Astrocyte (in vitro differentiated cells and primary cell): ENCODE measurements around the gene DIP2A. TPM values are rescaled to one million over a fixed set of nuclear protein-coding genes. Genes with fewer than 3 reads are reported as not detected.
"Not testable (repeated sequence)": the region's sequence is repeated elsewhere in the genome, so short reads cannot be mapped to it uniquely, and the experiment has no call there.

Experiments
- DNase-seq: peaks from one replicate; pipeline ENCODE4 v3.0.0-alpha.2; 2010; ENCODE audit warnings: low read depth
- FAIRE-seq: peaks from 2 replicates; lab custom pipeline; 2011; peaks lifted over from hg19 to GRCh38; lab: Jason Lieb, UNC
- H2AFZ ChIP-seq: 2 replicates; pipeline ENCODE4 v1.6.0; 2012; ENCODE audit warnings: low read depth, low read length, inconsistent platforms
- H3K27ac ChIP-seq: 2 replicates; pipeline ENCODE4 v1.5.1; 2011; ENCODE audit warnings: low read depth, low read length, inconsistent platforms
- H3K27me3 ChIP-seq: 2 replicates; pipeline ENCODE4 v1.6.0; 2011; ENCODE audit warnings: low read length, inconsistent platforms; ENCODE audit not compliant: insufficient read depth
- H3K36me3 ChIP-seq: 2 replicates; pipeline ENCODE4 v1.5.1; 2011; ENCODE audit warnings: low read length, inconsistent platforms; ENCODE audit not compliant: insufficient read depth
- H3K4me1 ChIP-seq: 2 replicates; pipeline ENCODE4 v1.5.1; 2011; ENCODE audit warnings: low read length, inconsistent platforms; ENCODE audit not compliant: insufficient read depth
- H3K4me2 ChIP-seq: 2 replicates; pipeline ENCODE4 v1.6.0; 2012; ENCODE audit warnings: low read length, inconsistent platforms
- H3K4me3 ChIP-seq: 2 replicates; pipeline ENCODE4 v1.5.1; 2011; ENCODE audit warnings: low read depth, mild to moderate bottlenecking, low read length, inconsistent platforms; ENCODE audit not compliant: insufficient read depth
- H3K79me2 ChIP-seq: 2 replicates; pipeline ENCODE4 v1.6.0; 2012; ENCODE audit warnings: mild to moderate bottlenecking, low read length, inconsistent platforms; ENCODE audit not compliant: insufficient read depth
- H3K9ac ChIP-seq: 2 replicates; pipeline ENCODE4 v1.6.0; 2012; ENCODE audit warnings: mild to moderate bottlenecking, low read length, inconsistent platforms
- H3K9me3 ChIP-seq: 2 replicates; pipeline ENCODE4 v1.5.1; 2012; ENCODE audit warnings: low read depth, mild to moderate bottlenecking, low read length, inconsistent platforms; ENCODE audit not compliant: insufficient read depth
- H4K20me1 ChIP-seq: 2 replicates; pipeline ENCODE4 v1.6.0; 2012; ENCODE audit warnings: low read length, inconsistent platforms; ENCODE audit not compliant: insufficient read depth
- H3K27ac Mint-ChIP-seq: one replicate; pipeline ENCODE4 v1.8.0; 2021; ENCODE audit warnings: mild to moderate bottlenecking, mixed read lengths; ENCODE audit not compliant: unreplicated experiment
- H3K27me3 Mint-ChIP-seq: one replicate; pipeline ENCODE4 v1.8.0; 2021; ENCODE audit warnings: low read depth, mixed read lengths; ENCODE audit not compliant: unreplicated experiment
- H3K36me3 Mint-ChIP-seq: one replicate; pipeline ENCODE4 v1.8.0; 2021; ENCODE audit warnings: low read depth, mixed read lengths; ENCODE audit not compliant: unreplicated experiment
- H3K4me1 Mint-ChIP-seq: one replicate; pipeline ENCODE4 v1.8.0; 2021; ENCODE audit warnings: low read depth, mixed read lengths; ENCODE audit not compliant: unreplicated experiment
- H3K4me3 Mint-ChIP-seq: one replicate; pipeline ENCODE4 v1.8.0; 2021; ENCODE audit warnings: mild to moderate bottlenecking, moderate library complexity, mixed read lengths; ENCODE audit not compliant: unreplicated experiment
- H3K9me3 Mint-ChIP-seq: one replicate; pipeline ENCODE4 v1.8.0; 2021; ENCODE audit warnings: mild to moderate bottlenecking, mixed read lengths; ENCODE audit not compliant: unreplicated experiment
- EZH2 ChIP-seq: IDR thresholded peaks from 2 replicates; pipeline ENCODE4 v1.6.1; 2012; ENCODE audit warnings: mild to moderate bottlenecking, low read length, inconsistent platforms; ENCODE audit not compliant: insufficient read depth
- total RNA-seq: library from RNA; stranded (reverse); gene quantifications from 2 replicates; pipeline ENCODE4 v1.2.1, GENCODE V29; 2021
- TF ChIP-seq, protein P1 (sequence below): IDR thresholded peaks from 2 replicates; pipeline ENCODE4 v1.5.1; 2011; ENCODE audit warnings: low read depth, mild to moderate bottlenecking, inconsistent platforms, low read length, moderate library complexity; ENCODE audit not compliant: insufficient read depth

DIP2A gene
- total RNA-seq, 1 donor from 2014 or later: 35.4 TPM

- no peak overlapping the region for H3K4me3 ChIP-seq
- Mint-ChIP-seq H3K36me3 (peaks cover 20% of the 10 kb centered on the region), H3K9me3 (peaks cover 4% of the 10 kb centered on the region), H3K4me1 (no peaks in the 10 kb centered on the region), H3K4me3 (no peak overlapping the region), H3K27ac (no peak overlapping the region), H3K27me3 (no peaks in the 10 kb centered on the region)
- no peak for DNase-seq
- no peak for TF ChIP-seq EZH2
- TF ChIP-seq, protein P1, sequence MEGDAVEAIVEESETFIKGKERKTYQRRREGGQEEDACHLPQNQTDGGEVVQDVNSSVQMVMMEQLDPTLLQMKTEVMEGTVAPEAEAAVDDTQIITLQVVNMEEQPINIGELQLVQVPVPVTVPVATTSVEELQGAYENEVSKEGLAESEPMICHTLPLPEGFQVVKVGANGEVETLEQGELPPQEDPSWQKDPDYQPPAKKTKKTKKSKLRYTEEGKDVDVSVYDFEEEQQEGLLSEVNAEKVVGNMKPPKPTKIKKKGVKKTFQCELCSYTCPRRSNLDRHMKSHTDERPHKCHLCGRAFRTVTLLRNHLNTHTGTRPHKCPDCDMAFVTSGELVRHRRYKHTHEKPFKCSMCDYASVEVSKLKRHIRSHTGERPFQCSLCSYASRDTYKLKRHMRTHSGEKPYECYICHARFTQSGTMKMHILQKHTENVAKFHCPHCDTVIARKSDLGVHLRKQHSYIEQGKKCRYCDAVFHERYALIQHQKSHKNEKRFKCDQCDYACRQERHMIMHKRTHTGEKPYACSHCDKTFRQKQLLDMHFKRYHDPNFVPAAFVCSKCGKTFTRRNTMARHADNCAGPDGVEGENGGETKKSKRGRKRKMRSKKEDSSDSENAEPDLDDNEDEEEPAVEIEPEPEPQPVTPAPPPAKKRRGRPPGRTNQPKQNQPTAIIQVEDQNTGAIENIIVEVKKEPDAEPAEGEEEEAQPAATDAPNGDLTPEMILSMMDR: no peak
- H3K79me2 ChIP-seq: no peaks in the 10 kb centered on the region
- H3K27ac ChIP-seq: no peak overlapping the region
- no peak overlapping the region for H2AFZ ChIP-seq
- H3K9me3 ChIP-seq: no peaks in the 10 kb centered on the region
- H3K27me3 ChIP-seq: no peaks in the 10 kb centered on the region
- H3K36me3 ChIP-seq: peaks cover 29% of the 10 kb centered on the region
- no peaks in the 10 kb centered on the region for H4K20me1 ChIP-seq
- FAIRE-seq: no peak
- no peaks in the 10 kb centered on the region for H3K4me1 ChIP-seq
- H3K4me2 ChIP-seq: no peak overlapping the region
- no peak overlapping the region for H3K9ac ChIP-seq
Measured at GRCh38 chr21:46443910-46444309, 14.8 kb upstream of the DIP2A start.

DNA sequence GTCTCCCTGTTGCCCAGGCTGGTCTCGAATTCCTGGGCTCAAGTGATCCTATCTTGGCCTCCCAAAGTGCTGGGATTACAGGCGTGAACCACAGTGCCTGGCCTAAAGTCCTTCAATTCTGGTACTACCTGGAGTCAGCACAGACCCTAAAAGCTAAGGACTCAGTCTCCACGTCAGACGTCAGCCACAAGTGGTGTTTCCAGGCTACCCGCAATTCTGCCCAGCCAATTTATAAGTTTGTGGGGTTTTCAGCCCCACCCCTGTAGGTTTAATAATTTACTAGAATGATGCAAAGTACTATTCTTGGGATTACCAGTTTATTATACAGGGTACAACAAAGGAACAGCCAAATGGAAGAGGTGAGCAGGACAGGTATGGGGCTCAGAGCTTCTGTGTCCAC, 10.6 kb upstream of the DIP2A start:
- H3K27ac Mint-ChIP-seq: no peak overlapping the region
- H3K4me3 ChIP-seq: no peak overlapping the region
- no peak overlapping the region for H3K4me3 Mint-ChIP-seq
- no peak overlapping the region for H3K9ac ChIP-seq
- H3K36me3 Mint-ChIP-seq: peaks cover 18% of the 10 kb centered on the region
- no peaks in the 10 kb centered on the region for H3K4me1 ChIP-seq
- DNase-seq (no peak), FAIRE-seq (no peak)
- H4K20me1 ChIP-seq: no peaks in the 10 kb centered on the region
- H2AFZ ChIP-seq: no peak overlapping the region
- no peaks in the 10 kb centered on the region for H3K9me3 ChIP-seq
- peaks cover 2% of the 10 kb centered on the region for H3K79me2 ChIP-seq
- no peaks in the 10 kb centered on the region for H3K27me3 ChIP-seq
- H3K4me2 ChIP-seq: no peak overlapping the region
- H3K27ac ChIP-seq: no peak overlapping the region
- H3K27me3 Mint-ChIP-seq: no peaks in the 10 kb centered on the region
- H3K4me1 Mint-ChIP-seq: no peaks in the 10 kb centered on the region
- TF ChIP-seq EZH2: no peak
- TF ChIP-seq, protein P1: no peak
- H3K9me3 Mint-ChIP-seq: peaks cover 9% of the 10 kb centered on the region
- H3K36me3 ChIP-seq: peaks cover 5% of the 10 kb centered on the region

DNA sequence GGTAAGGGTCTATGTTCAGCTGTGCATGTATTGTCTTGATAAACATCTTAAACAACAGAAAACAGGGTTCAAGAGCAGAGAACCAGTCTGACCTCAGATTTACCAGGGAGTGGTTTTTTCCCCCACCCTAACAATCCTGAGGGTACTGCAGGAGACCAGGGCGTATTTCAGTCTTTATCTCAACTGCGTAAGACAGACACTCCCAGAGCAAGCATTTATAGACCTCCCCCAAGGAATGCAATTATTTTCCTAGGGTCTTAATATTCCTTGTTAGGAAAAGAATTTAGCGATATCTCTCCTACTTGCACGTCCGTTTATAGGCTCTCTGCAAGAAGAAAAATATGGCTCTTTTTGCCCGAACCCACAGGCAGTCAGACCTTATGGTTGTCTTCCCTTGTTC, 9.8 kb upstream of the DIP2A start:
- H3K27ac Mint-ChIP-seq, H3K9me3 Mint-ChIP-seq: not testable (repeated sequence)
- H3K36me3 Mint-ChIP-seq: peaks cover 21% of the 10 kb centered on the region

More for the DNA sequence above, 9.8 kb upstream of the DIP2A start:
- H3K4me3 ChIP-seq, H3K4me2 ChIP-seq, H3K36me3 ChIP-seq, H3K4me1 ChIP-seq, FAIRE-seq, H4K20me1 ChIP-seq, H3K4me3 Mint-ChIP-seq, DNase-seq, H3K9ac ChIP-seq, H3K27me3 Mint-ChIP-seq, H3K79me2 ChIP-seq, H3K4me1 Mint-ChIP-seq, H3K27me3 ChIP-seq, H3K27ac ChIP-seq, H3K9me3 ChIP-seq, H2AFZ ChIP-seq: not testable (repeated sequence)
